PC-9 (cell line): ENCODE data around the gene ESD. TPM values are rescaled to one million over a fixed set of nuclear protein-coding genes. Genes with fewer than 3 reads are reported as not detected.

Experiments used
- BruUV-seq: library from RNA; stranded (reverse); fragments of 400-500 nt; replicated peaks from 2 replicates; lab custom pipeline; 2021; lab: Mats Ljungman, UMichigan
- CTCF ChIA-PET: fragments of 300-600 bp; sonication (Branson Sonifier 250); formaldehyde crosslinking; loops from one replicate; lab custom pipeline; 2022; ENCODE audit warnings: antibody characterized with exemption; lab: Charles Lee
- POLR2A ChIA-PET: fragments of 300-600 bp; sonication (Branson Sonifier 250); formaldehyde crosslinking; loops from one replicate; lab custom pipeline; 2022; ENCODE audit warnings: antibody characterized with exemption; ENCODE audit not compliant: unreplicated experiment; lab: Charles Lee
- DNase-seq, 2 experiments: peaks; one replicate each; pipeline versions ENCODE4 v3.0.0 to v3.0.0-alpha.2; 2015 to 2022; ENCODE audit warnings: mixed read lengths in 1 of 2
- H2AFZ ChIP-seq: fragments of 200-600 bp; sonication (generic); 2 replicates; pipeline ENCODE4 v1.8.1; 2017; ENCODE audit warnings: antibody characterized with exemption
- H3F3A ChIP-seq: fragments of 200-600 bp; sonication (generic); 2 replicates; pipeline ENCODE4 v1.8.1; 2017; ENCODE audit warnings: antibody characterized with exemption, mild to moderate bottlenecking, low read depth; ENCODE audit not compliant: insufficient read depth
- H3K27ac ChIP-seq: fragments of 200-600 bp; sonication (generic); 2 replicates; pipeline ENCODE4 v1.6.1; 2016; ENCODE audit warnings: mixed run types
- H3K27me3 ChIP-seq: fragments of 200-600 bp; sonication (generic); 2 replicates; pipeline ENCODE4 v1.6.1; 2016; ENCODE audit warnings: low read depth, mixed run types; ENCODE audit not compliant: insufficient read depth
- H3K36me3 ChIP-seq: fragments of 200-600 bp; sonication (generic); 2 replicates; pipeline ENCODE4 v1.6.1; 2016; ENCODE audit warnings: low read depth, mixed run types
- H3K4me1 ChIP-seq: fragments of 200-600 bp; sonication (generic); replicated peaks from 2 replicates; pipeline ENCODE4 v1.6.1; 2016; ENCODE audit warnings: mixed run types; ENCODE audit not compliant: insufficient read depth
- H3K4me2 ChIP-seq: fragments of 200-600 bp; sonication (generic); 2 replicates; pipeline ENCODE4 v1.6.1; 2017; ENCODE audit warnings: mixed run types
- H3K4me3 ChIP-seq: fragments of 200-600 bp; sonication (generic); 2 replicates; pipeline ENCODE4 v1.6.1; 2016; ENCODE audit warnings: mixed run types
- H3K79me2 ChIP-seq: fragments of 200-600 bp; sonication (generic); 2 replicates; pipeline ENCODE4 v1.6.1; 2017; ENCODE audit warnings: low read depth, mixed run types
- H3K9me2 ChIP-seq: fragments of 200-600 bp; sonication (generic); 2 replicates; pipeline ENCODE4 v1.8.1; 2017; ENCODE audit warnings: mild to moderate bottlenecking; ENCODE audit not compliant: insufficient read depth
- H3K9me3 ChIP-seq: fragments of 200-600 bp; sonication (generic); 2 replicates; pipeline ENCODE4 v1.8.1; 2016; ENCODE audit warnings: low read depth; ENCODE audit not compliant: insufficient read depth
- H4K20me1 ChIP-seq: fragments of 200-600 bp; sonication (generic); 2 replicates; pipeline ENCODE4 v1.8.1; 2017; ENCODE audit not compliant: insufficient read depth
- EZH2 ChIP-seq: fragments of 200-600 bp; sonication (generic); IDR thresholded peaks from 2 replicates; pipeline ENCODE4 v1.8.0; 2017; ENCODE audit warnings: antibody characterized with exemption, low read depth
- intact Hi-C: fragments of 100-400 bp; cut with micrococcal nuclease; formaldehyde crosslinking; loops from one replicate; pipeline ENCODE4 v1.10.0; 2022; ENCODE audit not compliant: unreplicated experiment
- total RNA-seq: library from RNA; stranded (reverse); gene quantifications from 2 replicates; pipeline ENCODE4 v1.2.3, GENCODE V29; 2021
- TF ChIP-seq, protein P1 (sequence below): fragments of 200-600 bp; sonication (generic); conservative IDR thresholded peaks from 2 replicates; pipeline ENCODE4 v1.6.1; 2017; ENCODE audit warnings: mixed run types, antibody characterized with exemption, mild to moderate bottlenecking, moderate library complexity

The ESD gene
- total RNA-seq, 1 experiment from 2014 or later: 58.5 TPM

DNA sequence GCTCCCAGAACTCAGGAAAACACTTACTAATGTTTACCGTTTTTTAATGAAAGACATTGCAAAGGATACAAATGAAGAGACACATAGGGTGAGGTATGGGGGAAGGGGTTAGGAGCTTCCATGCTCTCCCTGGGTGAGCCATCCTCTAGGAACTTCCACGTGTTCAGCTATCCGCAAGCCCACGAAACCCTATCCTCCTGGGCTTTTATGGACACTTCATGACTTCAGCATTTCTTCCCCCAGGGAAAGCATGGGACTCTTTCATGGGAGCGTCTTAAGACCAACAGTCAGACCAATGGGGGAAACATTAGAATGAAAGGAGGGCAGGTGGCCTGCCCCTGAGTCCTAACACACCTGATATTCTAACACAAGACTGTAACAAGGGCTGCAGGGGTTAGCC lies 6.6 kb upstream of the ESD start:
- Histone ChIP-seq H3K4me3 (no peak overlapping the region), H3K4me2 (no peak overlapping the region), H4K20me1 (no peaks in the 10 kb centered on the region), H2AFZ (no peak overlapping the region), H3K9me3 (no peaks in the 10 kb centered on the region), H3K27ac (no peak overlapping the region), H3K27me3 (no peaks in the 10 kb centered on the region), H3F3A (no peaks in the 10 kb centered on the region), H3K79me2 (no peaks in the 10 kb centered on the region), H3K4me1 (no peaks in the 10 kb centered on the region), H3K36me3 (no peaks in the 10 kb centered on the region), H3K9me2 (no peaks in the 10 kb centered on the region)
- no peak for DNase-seq
- BruUV-seq: no TSS peak
- ChIA-PET POLR2A (no interaction called here), CTCF (interaction anchor here (0.6 kb wide), 1 partner anchor 41 kb away, joined by 9 read pairs; no protein-coding TSS in a partner anchor)
- no peak for TF ChIP-seq EZH2
- TF ChIP-seq, protein P1, sequence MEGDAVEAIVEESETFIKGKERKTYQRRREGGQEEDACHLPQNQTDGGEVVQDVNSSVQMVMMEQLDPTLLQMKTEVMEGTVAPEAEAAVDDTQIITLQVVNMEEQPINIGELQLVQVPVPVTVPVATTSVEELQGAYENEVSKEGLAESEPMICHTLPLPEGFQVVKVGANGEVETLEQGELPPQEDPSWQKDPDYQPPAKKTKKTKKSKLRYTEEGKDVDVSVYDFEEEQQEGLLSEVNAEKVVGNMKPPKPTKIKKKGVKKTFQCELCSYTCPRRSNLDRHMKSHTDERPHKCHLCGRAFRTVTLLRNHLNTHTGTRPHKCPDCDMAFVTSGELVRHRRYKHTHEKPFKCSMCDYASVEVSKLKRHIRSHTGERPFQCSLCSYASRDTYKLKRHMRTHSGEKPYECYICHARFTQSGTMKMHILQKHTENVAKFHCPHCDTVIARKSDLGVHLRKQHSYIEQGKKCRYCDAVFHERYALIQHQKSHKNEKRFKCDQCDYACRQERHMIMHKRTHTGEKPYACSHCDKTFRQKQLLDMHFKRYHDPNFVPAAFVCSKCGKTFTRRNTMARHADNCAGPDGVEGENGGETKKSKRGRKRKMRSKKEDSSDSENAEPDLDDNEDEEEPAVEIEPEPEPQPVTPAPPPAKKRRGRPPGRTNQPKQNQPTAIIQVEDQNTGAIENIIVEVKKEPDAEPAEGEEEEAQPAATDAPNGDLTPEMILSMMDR: no peak
- intact Hi-C loops: no loop called here

DNA sequence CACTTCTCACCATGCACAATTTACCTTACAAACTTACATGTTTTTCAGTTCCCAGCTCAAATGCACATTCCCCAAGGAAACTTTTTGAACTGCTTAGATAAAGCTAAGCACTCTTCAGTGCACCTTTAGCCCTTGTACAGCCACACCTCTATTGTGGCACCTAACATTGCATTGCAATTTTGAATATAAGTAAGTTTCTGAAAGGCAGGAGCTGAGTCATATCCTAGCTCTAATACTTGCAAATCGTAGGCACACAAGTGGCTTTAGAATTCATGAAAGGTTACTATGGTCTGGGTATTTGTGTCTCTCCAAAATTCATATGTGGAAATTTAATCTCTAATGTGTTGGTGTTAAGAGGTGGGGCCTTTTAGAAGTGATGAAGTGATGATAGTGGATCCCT lies 4.9 kb upstream of the ESD start:
- ChIA-PET POLR2A (no interaction called here), CTCF (no interaction called here)
- Histone ChIP-seq H3K36me3 (no peaks in the 10 kb centered on the region), H3K4me1 (peaks cover 6% of the 10 kb centered on the region; the same call in 1 of the 2 replicates), H3K4me2 (no peak overlapping the region), H3K9me3 (no peaks in the 10 kb centered on the region), H3K9me2 (no peaks in the 10 kb centered on the region), H3K27me3 (no peaks in the 10 kb centered on the region), H4K20me1 (no peaks in the 10 kb centered on the region), H3K4me3 (no peak overlapping the region), H3K79me2 (no peaks in the 10 kb centered on the region), H3K27ac (no peak overlapping the region), H3F3A (peaks cover 8% of the 10 kb centered on the region; the same call in 1 of the 2 replicates), H2AFZ (no peak overlapping the region)
- intact Hi-C loops: no loop called here
- TF ChIP-seq EZH2: no peak
- TF ChIP-seq, protein P1: no peak
- BruUV-seq: no TSS peak
- no peak for DNase-seq

DNA sequence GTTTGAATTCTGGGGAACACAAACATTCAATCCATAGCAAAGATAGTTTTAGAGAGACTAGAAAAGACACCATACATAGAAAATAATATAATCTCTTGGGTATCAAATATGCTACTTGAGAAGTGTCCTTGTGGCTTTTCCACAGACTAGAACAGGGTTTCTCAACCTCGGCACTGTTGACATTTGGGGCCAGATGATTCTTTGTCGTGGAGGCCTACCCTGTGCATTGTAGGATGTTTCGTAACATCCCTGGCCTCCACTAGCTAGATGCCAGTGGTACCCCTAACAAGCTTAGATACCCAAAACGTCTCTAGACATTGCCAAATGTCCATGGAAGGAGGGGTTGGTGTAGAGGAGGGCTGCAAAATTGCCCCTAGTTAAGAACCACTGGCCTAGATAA lies 2.2 kb upstream of the ESD start:
- Histone ChIP-seq H3K9me3 (no peaks in the 10 kb centered on the region), H3K27ac (no peak overlapping the region), H3K4me2 (no peak overlapping the region), H3F3A (peaks cover 8% of the 10 kb centered on the region; the same call in 1 of the 2 replicates), H3K27me3 (no peaks in the 10 kb centered on the region), H3K9me2 (no peaks in the 10 kb centered on the region), H3K4me3 (no peak overlapping the region), H4K20me1 (no peaks in the 10 kb centered on the region), H3K4me1 (peaks cover 11% of the 10 kb centered on the region; the same call in 1 of the 2 replicates), H3K79me2 (peaks cover 11% of the 10 kb centered on the region; the same call in 1 of the 2 replicates), H3K36me3 (no peaks in the 10 kb centered on the region), H2AFZ (no peak overlapping the region)
- ChIA-PET POLR2A (no interaction called here), CTCF (no interaction called here)
- no TSS peak for BruUV-seq
- no peak for DNase-seq
- intact Hi-C loops: loop anchor here (10.0 kb wide), 1 partner anchor 244 kb away; the partner anchor contains the start of gene LRCH1
- TF ChIP-seq, protein P1: no peak
- no peak for TF ChIP-seq EZH2
